ENCODE data around the gene PCSK7.

DNA sequence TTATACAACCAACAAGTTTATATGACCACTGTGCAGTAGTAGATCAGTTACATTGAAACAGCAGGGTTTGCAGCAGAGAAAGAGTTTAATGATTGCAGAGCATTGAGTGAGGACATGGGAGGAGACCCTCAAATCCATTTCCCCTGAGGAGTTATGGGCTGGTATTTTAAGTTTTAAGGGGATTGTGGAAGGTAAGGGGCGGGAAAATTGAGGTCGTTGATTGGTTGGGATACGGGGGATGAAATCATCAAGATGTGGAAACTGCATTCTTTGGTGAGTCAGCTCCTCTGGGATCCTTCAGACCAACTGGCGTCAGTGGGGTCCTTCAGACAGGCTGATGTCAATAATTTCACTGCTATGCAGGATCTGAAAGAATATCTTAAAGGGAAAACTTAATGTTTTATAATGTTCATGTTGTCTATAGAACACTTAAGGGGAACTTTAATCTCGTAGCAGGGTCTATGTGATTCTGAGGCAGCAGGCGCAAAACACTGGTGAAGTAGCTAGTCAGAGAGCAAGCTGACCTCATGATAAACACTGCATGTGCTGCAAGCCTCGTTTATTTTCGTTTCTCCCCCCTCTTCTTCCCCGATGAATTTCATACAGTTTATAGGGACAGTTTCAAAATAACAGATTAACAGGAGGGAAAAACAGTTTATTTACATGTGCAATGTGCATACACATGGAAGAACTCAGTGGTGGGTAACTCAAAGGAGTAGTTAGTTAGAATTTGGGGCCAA, 41.8 kb upstream of the PCSK7 start:
- TF ChIP-seq, protein P1, sequence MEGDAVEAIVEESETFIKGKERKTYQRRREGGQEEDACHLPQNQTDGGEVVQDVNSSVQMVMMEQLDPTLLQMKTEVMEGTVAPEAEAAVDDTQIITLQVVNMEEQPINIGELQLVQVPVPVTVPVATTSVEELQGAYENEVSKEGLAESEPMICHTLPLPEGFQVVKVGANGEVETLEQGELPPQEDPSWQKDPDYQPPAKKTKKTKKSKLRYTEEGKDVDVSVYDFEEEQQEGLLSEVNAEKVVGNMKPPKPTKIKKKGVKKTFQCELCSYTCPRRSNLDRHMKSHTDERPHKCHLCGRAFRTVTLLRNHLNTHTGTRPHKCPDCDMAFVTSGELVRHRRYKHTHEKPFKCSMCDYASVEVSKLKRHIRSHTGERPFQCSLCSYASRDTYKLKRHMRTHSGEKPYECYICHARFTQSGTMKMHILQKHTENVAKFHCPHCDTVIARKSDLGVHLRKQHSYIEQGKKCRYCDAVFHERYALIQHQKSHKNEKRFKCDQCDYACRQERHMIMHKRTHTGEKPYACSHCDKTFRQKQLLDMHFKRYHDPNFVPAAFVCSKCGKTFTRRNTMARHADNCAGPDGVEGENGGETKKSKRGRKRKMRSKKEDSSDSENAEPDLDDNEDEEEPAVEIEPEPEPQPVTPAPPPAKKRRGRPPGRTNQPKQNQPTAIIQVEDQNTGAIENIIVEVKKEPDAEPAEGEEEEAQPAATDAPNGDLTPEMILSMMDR (IDR thresholded peaks at IDR 0.05): no peak
- no peak for TF ChIP-seq POLR2A (IDR thresholded peaks at IDR 0.05)

All from body of pancreas (tissue), 4 donors.